H1 (cell line): ENCODE results near the gene ERCC1. TPM values are rescaled to one million over a fixed set of nuclear protein-coding genes. Genes with fewer than 3 reads are reported as not detected.

ENCODE experiments used
- ATF2 ChIP-seq: IDR thresholded peaks from 2 replicates; pipeline ENCODE4 v1.6.1; 2012; ENCODE audit warnings: low read length, inconsistent platforms
- BCL11A ChIP-seq, 2 experiments: IDR thresholded peaks; one replicate each; pipeline ENCODE4 v1.6.1; 2011; ENCODE audit warnings: low read depth in 2 of 2, low read length in 2 of 2, mild to moderate bottlenecking in 2 of 2
- CBX8 ChIP-seq: fragments of 300-800, 300-1000 bp; sonication (generic); IDR thresholded peaks from 2 replicates; pipeline ENCODE4 v1.7.1; 2016; ENCODE audit warnings: low read depth, low read length, borderline replicate concordance
- EGR1 ChIP-seq: IDR thresholded peaks from 2 replicates; pipeline ENCODE4 v1.6.1; 2011; ENCODE audit warnings: low read depth, low read length, borderline replicate concordance
- EZH2 ChIP-seq: fragments of 200-600 bp; sonication (generic); IDR thresholded peaks from 2 replicates; pipeline ENCODE4 v1.7.1; 2012; ENCODE audit warnings: low read depth, mild to moderate bottlenecking, moderate library complexity, low read length, inconsistent platforms; ENCODE audit not compliant: severe bottlenecking
- JUN ChIP-seq: IDR thresholded peaks from 2 replicates; pipeline ENCODE4 v1.6.1; 2011; ENCODE audit warnings: low read depth, mild to moderate bottlenecking, improper control_type of control experiment, low read length
- MAFK ChIP-seq: IDR thresholded peaks from 2 replicates; pipeline ENCODE4 v1.6.1; 2012; ENCODE audit warnings: low read depth, mild to moderate bottlenecking, improper control_type of control experiment, low read length
- NANOG ChIP-seq: IDR thresholded peaks from 2 replicates; pipeline ENCODE4 v1.6.1; 2011; ENCODE audit warnings: low read length, low read depth, mild to moderate bottlenecking, inconsistent platforms; ENCODE audit not compliant: insufficient read depth, poor library complexity, severe bottlenecking
- NRF1 ChIP-seq: IDR thresholded peaks from 2 replicates; pipeline ENCODE4 v1.6.1; 2011; ENCODE audit warnings: mild to moderate bottlenecking, low read depth, low read length, improper control_type of control experiment
- PHF8 ChIP-seq: fragments of 200-600 bp; sonication (generic); conservative IDR thresholded peaks from 2 replicates; pipeline ENCODE4 v1.7.1; 2012; ENCODE audit warnings: low read depth, mild to moderate bottlenecking, inconsistent platforms, low read length, moderate library complexity
- POLR2A ChIP-seq, 2 experiments: IDR thresholded peaks; 1 replicate in 1 of 2; 2 replicates in 1 of 2; pipeline ENCODE4 v1.6.1; 2011; ENCODE audit warnings: low read depth in 2 of 2, low read length in 2 of 2, mild to moderate bottlenecking in 2 of 2; ENCODE audit errors: control extremely low read depth in 1 of 2
- RNF2 ChIP-seq: fragments of 200-900, 300-1000 bp; sonication (generic); IDR thresholded peaks from 2 replicates; pipeline ENCODE4 v1.7.1; 2016; ENCODE audit warnings: borderline replicate concordance, low read depth, mild to moderate bottlenecking, antibody characterized with exemption, low read length; ENCODE audit not compliant: poor library complexity, severe bottlenecking; ENCODE audit errors: missing control alignments
- RXRA ChIP-seq: IDR thresholded peaks from 2 replicates; pipeline ENCODE4 v1.6.1; 2011; ENCODE audit warnings: low read depth, mild to moderate bottlenecking, low read length, moderate library complexity; ENCODE audit not compliant: insufficient read depth
- SAP30 ChIP-seq: fragments of 300-600 bp; sonication (generic); IDR thresholded peaks from 2 replicates; pipeline ENCODE4 v1.7.1; 2012; ENCODE audit warnings: low read length, moderate library complexity, mild to moderate bottlenecking, inconsistent platforms; ENCODE audit not compliant: insufficient read depth, insufficient replicate concordance
- SP4 ChIP-seq: IDR thresholded peaks from 2 replicates; pipeline ENCODE4 v1.6.1; 2012; ENCODE audit warnings: low read length, inconsistent platforms
- TAF1 ChIP-seq: IDR thresholded peaks from 2 replicates; pipeline ENCODE4 v1.6.1; 2011; ENCODE audit warnings: mild to moderate bottlenecking, low read depth, low read length
- TEAD4 ChIP-seq: IDR thresholded peaks from 2 replicates; pipeline ENCODE4 v1.6.1; 2012; ENCODE audit warnings: low read depth, low read length, inconsistent platforms, mixed read lengths
- USF2 ChIP-seq: IDR thresholded peaks from 2 replicates; pipeline ENCODE4 v1.6.1; 2011; ENCODE audit warnings: low read length, improper control_type of control experiment
- polyA plus RNA-seq, 7 experiments: library from polyadenylated mRNA; depleted of rRNA in 3 of 7; stranded (reverse) in 5 of 7; unstranded in 2 of 7; fragments of >200 nt in 5 of 7; fragments of 200-250 nt in 2 of 7; gene quantifications; 1 replicate in 5 of 7; 2 replicates in 1 of 7; 4 replicates in 1 of 7; pipeline versions ENCODE4 v1.2.1 to v1.2.3, GENCODE V29; 2011 to 2013; ENCODE audit warnings: missing spikeins in 2 of 7, mixed read lengths in 2 of 7
- total RNA-seq: library from RNA; stranded (reverse); fragmentation: NEBNext Ultra II Directional; extraction: Animal tissue kit (Norgen Biotek cat#: 25700); gene quantifications from 2 replicates; pipeline ENCODE4 v1.2.1, GENCODE V29; 2021
- TF ChIP-seq, protein P1 (sequence below): IDR thresholded peaks from 2 replicates; pipeline ENCODE4 v1.6.1; 2012; ENCODE audit warnings: inconsistent platforms

ERCC1 gene
- total and polyA plus RNA-seq, 2 of the 8 experiments (the other 6 are each of a cell fraction or from before 2014, with no cell fraction given) = 44.7 to 94.2 TPM

DNA sequence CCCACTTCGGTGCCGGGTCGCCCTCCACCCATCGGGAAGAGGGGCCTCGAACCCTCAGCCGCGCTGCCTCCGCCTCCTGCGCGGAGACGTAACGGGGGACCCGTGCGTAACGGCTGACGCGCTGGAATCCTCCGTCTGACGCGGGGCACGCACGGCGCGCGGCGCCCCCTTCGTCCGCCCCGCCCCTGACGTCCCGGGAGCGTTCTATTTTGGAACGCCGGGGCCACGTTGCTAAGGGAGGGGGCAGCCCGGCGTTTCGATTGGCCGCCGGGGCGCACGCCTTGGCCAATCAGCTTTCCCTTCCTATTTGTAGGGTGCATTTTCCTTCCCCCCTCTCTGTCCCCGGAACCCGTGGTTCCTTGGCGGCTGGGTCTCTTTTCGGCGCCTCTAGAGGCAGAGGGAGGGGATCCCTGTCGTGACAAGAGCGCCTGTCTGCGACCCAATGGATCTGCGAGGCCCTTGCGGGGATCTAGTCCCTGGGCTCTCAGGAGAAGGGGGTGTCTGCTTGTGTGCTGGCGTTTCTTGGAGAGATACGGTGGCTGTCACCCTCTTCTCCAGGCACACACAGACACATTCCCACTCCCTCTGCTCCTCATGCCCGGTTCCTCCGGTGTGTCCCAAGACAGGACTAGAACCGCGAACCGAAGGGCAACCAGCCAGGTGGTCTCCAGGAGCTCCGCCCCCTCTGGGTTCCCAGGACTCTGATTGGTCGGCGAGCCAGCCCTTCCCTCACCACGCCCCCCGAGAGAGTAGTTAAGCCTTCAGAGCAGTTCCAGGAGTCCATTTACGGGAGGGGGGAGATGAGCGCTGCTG, 45.6 kb upstream of the ERCC1 start (continued):
- TF ChIP-seq, protein P1, sequence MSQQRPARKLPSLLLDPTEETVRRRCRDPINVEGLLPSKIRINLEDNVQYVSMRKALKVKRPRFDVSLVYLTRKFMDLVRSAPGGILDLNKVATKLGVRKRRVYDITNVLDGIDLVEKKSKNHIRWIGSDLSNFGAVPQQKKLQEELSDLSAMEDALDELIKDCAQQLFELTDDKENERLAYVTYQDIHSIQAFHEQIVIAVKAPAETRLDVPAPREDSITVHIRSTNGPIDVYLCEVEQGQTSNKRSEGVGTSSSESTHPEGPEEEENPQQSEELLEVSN = no peak
- no peak for TF ChIP-seq JUN
- peak; percentile 57; the same call in 1 of the 2 replicates for TF ChIP-seq PHF8
- TF ChIP-seq NANOG = no peak
- no peak; the same call in 1 of the 2 replicates for TF ChIP-seq EGR1
- TF ChIP-seq ATF2 = no peak
- peak; percentile 58; the same call in 1 of the 2 replicates for TF ChIP-seq TAF1
- TF ChIP-seq RXRA = no peak
- no peak for TF ChIP-seq BCL11A (IDR thresholded peaks at IDR 0.05; ENCODE audit: low read depth in 2 of 2, low read length in 2 of 2)
- no peak for TF ChIP-seq RNF2
- no peak for TF ChIP-seq NRF1
- TF ChIP-seq EZH2 = no peak
- peak; percentile 71 to 87 for TF ChIP-seq POLR2A (IDR thresholded peaks at IDR 0.05; ENCODE audit: control extremely low read depth in 1 of 2, low read depth in 2 of 2, low read length in 2 of 2)
- TF ChIP-seq MAFK = no peak
- peak; percentile 67; the same call in 1 of the 2 replicates for TF ChIP-seq TEAD4
- no peak for TF ChIP-seq USF2
- no peak for TF ChIP-seq SP4
- peak; percentile 95 for TF ChIP-seq SAP30
- TF ChIP-seq CBX8 = no peak
